Hepatocyte (in vitro differentiated cells): ENCODE results near the gene SEC14L2. TPM values are rescaled to one million over a fixed set of nuclear protein-coding genes. Genes with fewer than 3 reads are reported as not detected.

Source experiments
- DNase-seq: peaks from one replicate; pipeline ENCODE4 v3.0.0-alpha.2; 2016; ENCODE audit warnings: low spot score
- H2AFZ ChIP-seq: fragments of 200-600 bp; sonication (generic); 2 replicates; pipeline ENCODE4 v1.6.0; 2016; ENCODE audit warnings: antibody characterized with exemption, mild to moderate bottlenecking
- H3K27ac ChIP-seq: fragments of 200-600 bp; sonication (generic); 2 replicates; pipeline ENCODE4 v1.5.1; 2016; ENCODE audit warnings: mild to moderate bottlenecking
- H3K27me3 ChIP-seq: fragments of 200-600 bp; sonication (generic); 2 replicates; pipeline ENCODE4 v1.6.1; 2016
- H3K36me3 ChIP-seq: fragments of 200-600 bp; sonication (generic); replicated peaks from 2 replicates; pipeline ENCODE4 v1.5.1; 2016; ENCODE audit warnings: low read depth; ENCODE audit not compliant: insufficient read depth
- H3K4me1 ChIP-seq: fragments of 200-600 bp; sonication (generic); 2 replicates; pipeline ENCODE4 v1.5.1; 2016; ENCODE audit warnings: mild to moderate bottlenecking, moderate library complexity; ENCODE audit not compliant: insufficient read depth
- H3K4me2 ChIP-seq: fragments of 200-600 bp; sonication (generic); 2 replicates; pipeline ENCODE4 v1.6.0; 2016
- H3K4me3 ChIP-seq: fragments of 200-600 bp; sonication (generic); 2 replicates; pipeline ENCODE4 v1.5.1; 2016; ENCODE audit warnings: mild to moderate bottlenecking
- H3K79me2 ChIP-seq: fragments of 200-600 bp; sonication (generic); 2 replicates; pipeline ENCODE4 v1.6.0; 2017; ENCODE audit warnings: mild to moderate bottlenecking
- H3K9me2 ChIP-seq: fragments of 200-600 bp; sonication (generic); replicated peaks from 2 replicates; pipeline ENCODE4 v1.6.0; 2017; ENCODE audit warnings: mild to moderate bottlenecking; ENCODE audit not compliant: insufficient read depth
- H3K9me3 ChIP-seq: fragments of 200-600 bp; sonication (generic); 2 replicates; pipeline ENCODE4 v1.5.1; 2016; ENCODE audit warnings: low read depth, mild to moderate bottlenecking
- H4K20me1 ChIP-seq: fragments of 200-600 bp; sonication (generic); 2 replicates; pipeline ENCODE4 v1.6.0; 2016; ENCODE audit warnings: mild to moderate bottlenecking; ENCODE audit not compliant: insufficient read depth, poor library complexity, severe bottlenecking
- CTCF ChIP-seq: fragments of 200-600 bp; sonication (generic); IDR thresholded peaks from 2 replicates; pipeline ENCODE4 v1.5.1; 2016; ENCODE audit warnings: antibody characterized with exemption, mild to moderate bottlenecking; ENCODE audit not compliant: poor library complexity
- EZH2 ChIP-seq: fragments of 200-600 bp; sonication (generic); IDR thresholded peaks from 2 replicates; pipeline ENCODE4 v1.6.1; 2016; ENCODE audit warnings: antibody characterized with exemption, mild to moderate bottlenecking, borderline replicate concordance
- EZH2phosphoT487 ChIP-seq: fragments of 200-600 bp; sonication (generic); IDR thresholded peaks from one replicate; pipeline ENCODE4 v1.6.1; 2018; ENCODE audit warnings: antibody characterized with exemption, mild to moderate bottlenecking, low read depth, moderate library complexity; ENCODE audit not compliant: unreplicated experiment, severe bottlenecking
- WGBS: methylation state at CpG from one replicate; pipeline ENCODE4 v1.1.6; 2016; ENCODE audit warnings: low lambda C conversion rate; ENCODE audit errors: missing lambda C conversion rate; 5-methylcytosine and 5-hydroxymethylcytosine counted together
- polyA plus RNA-seq: library from polyadenylated mRNA; unstranded; fragments of >200 nt; fragmentation: Nextera tagmentation; extraction: Ambion mirVana; gene quantifications from 2 replicates; pipeline ENCODE4 v1.2.1, GENCODE V29; 2016
- total RNA-seq: library from RNA; depleted of rRNA; stranded (reverse); fragments of >200 nt; gene quantifications from 2 replicates; pipeline ENCODE4 v1.2.3, GENCODE V29; 2014

The SEC14L2 gene
- total and polyA plus RNA-seq, 2 experiments from 2014 or later: 9.9 to 10.9 TPM

- no peak overlapping the region for H2AFZ ChIP-seq
- DNase-seq: no peak
- no peaks in the 10 kb centered on the region for H3K36me3 ChIP-seq
- no peaks in the 10 kb centered on the region for H3K9me3 ChIP-seq
- no peak overlapping the region for H3K27ac ChIP-seq
- no peaks in the 10 kb centered on the region for H3K9me2 ChIP-seq
- H3K4me1 ChIP-seq: no peaks in the 10 kb centered on the region
- H3K79me2 ChIP-seq: no peaks in the 10 kb centered on the region
- H3K4me3 ChIP-seq: no peak overlapping the region
- WGBS: 100% methylated on average over 2 of the region's 2 CpGs
- H4K20me1 ChIP-seq: no peaks in the 10 kb centered on the region
- no peak overlapping the region for H3K4me2 ChIP-seq
- no peaks in the 10 kb centered on the region for H3K27me3 ChIP-seq
- TF ChIP-seq EZH2: no peak
- TF ChIP-seq CTCF: no peak
- TF ChIP-seq EZH2phosphoT487: no peak
Observed at GRCh38 chr22:30436196-30436595, 39.4 kb downstream of the SEC14L2 start.

- Histone ChIP-seq H3K4me1 (no peaks in the 10 kb centered on the region), H3K4me3 (no peak overlapping the region), H3K27ac (no peak overlapping the region), H3K36me3 (no peaks in the 10 kb centered on the region), H3K79me2 (no peaks in the 10 kb centered on the region), H4K20me1 (no peaks in the 10 kb centered on the region), H3K9me2 (no peaks in the 10 kb centered on the region), H3K9me3 (no peaks in the 10 kb centered on the region), H3K4me2 (no peak overlapping the region), H3K27me3 (no peaks in the 10 kb centered on the region), H2AFZ (no peak overlapping the region)
- WGBS: 76% methylated on average over 3 of the region's 3 CpGs
- no peak for TF ChIP-seq EZH2phosphoT487
- no peak for TF ChIP-seq CTCF
- no peak for TF ChIP-seq EZH2
- DNase-seq: no peak
Observed at GRCh38 chr22:30438559-30438958, 41.7 kb downstream of the SEC14L2 start.

- H4K20me1 ChIP-seq: no peaks in the 10 kb centered on the region
- no peaks in the 10 kb centered on the region for H3K79me2 ChIP-seq
- H3K4me2 ChIP-seq: no peak overlapping the region
- no peaks in the 10 kb centered on the region for H3K9me2 ChIP-seq
- TF ChIP-seq CTCF: no peak
- no peak overlapping the region for H3K4me3 ChIP-seq
- no peaks in the 10 kb centered on the region for H3K9me3 ChIP-seq
- H3K27me3 ChIP-seq: no peaks in the 10 kb centered on the region
- H2AFZ ChIP-seq: no peak overlapping the region
- H3K36me3 ChIP-seq: no peaks in the 10 kb centered on the region
- no peak for DNase-seq
- 87% methylated on average over 4 of the region's 4 CpGs for WGBS
- H3K4me1 ChIP-seq: no peaks in the 10 kb centered on the region
- H3K27ac ChIP-seq: no peak overlapping the region
Observed at GRCh38 chr22:30439226-30439625, 42.4 kb downstream of the SEC14L2 start.

GRCh38 chr22:30439836-30440235 lies 43.0 kb downstream of the SEC14L2 start:
- no peak for DNase-seq
- 92% methylated on average over 11 of the region's 11 CpGs for WGBS
- Histone ChIP-seq H3K79me2 (no peaks in the 10 kb centered on the region), H3K4me2 (no peak overlapping the region), H3K4me3 (no peak overlapping the region), H3K9me3 (no peaks in the 10 kb centered on the region), H3K27ac (no peak overlapping the region), H3K36me3 (no peaks in the 10 kb centered on the region), H3K9me2 (no peaks in the 10 kb centered on the region), H2AFZ (no peak overlapping the region), H4K20me1 (no peaks in the 10 kb centered on the region), H3K27me3 (no peaks in the 10 kb centered on the region), H3K4me1 (no peaks in the 10 kb centered on the region)
- no peak for TF ChIP-seq EZH2phosphoT487
- no peak for TF ChIP-seq CTCF
- no peak for TF ChIP-seq EZH2
